PC-3 (cell line): ENCODE measurements around the gene SFRP2. TPM values are rescaled to one million over a fixed set of nuclear protein-coding genes. Genes with fewer than 3 reads are reported as not detected.

Experiments
- ATAC-seq: fragments of 200-7000 bp; cut with Tn5 transposase; 2 replicates; pipeline ENCODE4 v1.9.1; 2020; ENCODE audit warnings: mild to moderate bottlenecking, moderate library complexity
- BruUV-seq: library from RNA; stranded (reverse); fragments of 400-500 nt; replicated peaks from 2 replicates; lab custom pipeline; 2021; lab: Mats Ljungman, UMichigan
- CTCF ChIA-PET: fragments of 300-600 bp; sonication (Branson Sonifier 250); formaldehyde crosslinking; loops from one replicate; lab custom pipeline; 2022; ENCODE audit warnings: antibody characterized with exemption; lab: Charles Lee
- POLR2A ChIA-PET: fragments of 300-600 bp; sonication (Branson Sonifier 250); formaldehyde crosslinking; loops from one replicate; lab custom pipeline; 2022; ENCODE audit warnings: antibody characterized with exemption; ENCODE audit not compliant: unreplicated experiment; lab: Charles Lee
- DNase-seq: peaks from one replicate; pipeline ENCODE4 v3.0.0-alpha.2; 2015
- H2AFZ ChIP-seq: fragments of 300-600 bp; sonication (generic); 2 replicates; pipeline ENCODE4 v1.6.0; 2016; ENCODE audit warnings: antibody characterized with exemption, low read length
- H3F3A ChIP-seq: fragments of 300-600 bp; sonication (generic); one replicate; pipeline ENCODE4 v1.6.0; 2017; ENCODE audit warnings: antibody characterized with exemption, low read length, control low read depth, mild to moderate bottlenecking; ENCODE audit not compliant: unreplicated experiment
- H3K27ac ChIP-seq: fragments of 300-600 bp; sonication (generic); 2 replicates; pipeline ENCODE4 v1.5.1; 2016; ENCODE audit warnings: mild to moderate bottlenecking, low read length
- H3K27me3 ChIP-seq: fragments of 300-600 bp; sonication (generic); 2 replicates; pipeline ENCODE4 v1.6.1; 2016; ENCODE audit warnings: low read length, mixed read lengths
- H3K36me3 ChIP-seq: fragments of 300-600 bp; sonication (generic); 2 replicates; pipeline ENCODE4 v1.6.1; 2016; ENCODE audit warnings: low read depth, mixed run types, low read length, mixed read lengths
- H3K4me1 ChIP-seq: fragments of 300-600 bp; sonication (generic); 2 replicates; pipeline ENCODE4 v1.5.1; 2016; ENCODE audit warnings: low read length; ENCODE audit not compliant: insufficient read depth
- H3K4me2 ChIP-seq: fragments of 300-600 bp; sonication (generic); 2 replicates; pipeline ENCODE4 v1.6.0; 2016; ENCODE audit warnings: low read length
- H3K4me3 ChIP-seq: fragments of 300-600 bp; sonication (generic); 2 replicates; pipeline ENCODE4 v1.5.1; 2016; ENCODE audit warnings: mild to moderate bottlenecking, low read length, mixed read lengths
- H3K79me2 ChIP-seq: fragments of 300-600 bp; sonication (generic); 2 replicates; pipeline ENCODE4 v1.6.1; 2017; ENCODE audit warnings: low read length, mixed read lengths
- H3K9ac ChIP-seq: fragments of 300-600 bp; sonication (generic); 2 replicates; pipeline ENCODE4 v1.6.0; 2016; ENCODE audit warnings: mild to moderate bottlenecking, low read length
- H3K9me2 ChIP-seq: fragments of 300-600 bp; sonication (generic); replicated peaks from 2 replicates; pipeline ENCODE4 v1.6.1; 2016; ENCODE audit warnings: mixed run types, low read length, mixed read lengths
- H3K9me3 ChIP-seq: fragments of 300-600 bp; sonication (generic); 2 replicates; pipeline ENCODE4 v1.6.1; 2016; ENCODE audit warnings: low read length, mixed read lengths
- H4K20me1 ChIP-seq: fragments of 300-600 bp; sonication (generic); 2 replicates; pipeline ENCODE4 v1.6.1; 2016; ENCODE audit warnings: low read length, mixed read lengths
- EZH2 ChIP-seq: fragments of 300-600 bp; sonication (generic); IDR thresholded peaks from one replicate; pipeline ENCODE4 v1.6.1; 2017; ENCODE audit warnings: antibody characterized with exemption, mild to moderate bottlenecking, low read length; ENCODE audit not compliant: unreplicated experiment
- EZH2phosphoT487 ChIP-seq: fragments of 300-600 bp; sonication (generic); IDR thresholded peaks from 2 replicates; pipeline ENCODE4 v1.6.1; 2018; ENCODE audit warnings: mild to moderate bottlenecking, antibody characterized with exemption, low read length, borderline replicate concordance
- intact Hi-C: fragments of 100-400 bp; cut with micrococcal nuclease; formaldehyde crosslinking; loops from 2 replicates; pipeline ENCODE4 v1.9.0; 2023
- total RNA-seq: library from RNA; depleted of rRNA; stranded (reverse); fragments of >200 nt; gene quantifications from 2 replicates; pipeline ENCODE4 v1.2.3, GENCODE V29; 2014
- TF ChIP-seq, protein P1 (sequence below): fragments of 300-600 bp; sonication (generic); conservative IDR thresholded peaks from 2 replicates; pipeline ENCODE4 v1.5.1; 2017; ENCODE audit warnings: antibody characterized with exemption, low read depth, mild to moderate bottlenecking, low read length

SFRP2 gene
- total RNA-seq, 1 experiment from 2014 or later, result not detected

DNA sequence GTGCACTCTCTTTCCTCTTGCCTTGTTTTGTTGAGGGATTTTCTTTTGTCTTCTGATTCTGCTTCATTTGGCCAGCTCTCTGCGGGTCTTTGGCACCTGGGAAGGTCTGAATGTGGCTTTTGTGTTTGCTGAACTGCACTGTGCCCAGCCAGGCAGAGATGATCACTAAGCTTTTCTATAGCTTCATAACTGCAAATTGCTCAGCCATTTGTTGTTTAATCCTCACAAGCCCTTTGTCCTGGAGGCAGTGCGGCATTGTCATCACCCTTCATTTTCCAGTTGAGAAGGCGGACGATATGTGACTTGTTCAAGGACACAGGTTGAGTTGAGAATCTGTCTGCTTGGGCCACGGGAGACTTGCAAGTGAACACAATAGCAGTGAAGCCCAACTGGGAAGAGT, 46.0 kb upstream of the SFRP2 start:
- intact Hi-C loops, result no loop called here
- BruUV-seq, result no TSS peak
- no peak overlapping the region for H3K27ac ChIP-seq
- no peaks in the 10 kb centered on the region for H3K9me2 ChIP-seq
- no peak overlapping the region for H3K4me3 ChIP-seq
- H3K9me3 ChIP-seq, result no peaks in the 10 kb centered on the region
- TF ChIP-seq EZH2phosphoT487 (no peak), EZH2 (no peak)
- TF ChIP-seq, protein P1, sequence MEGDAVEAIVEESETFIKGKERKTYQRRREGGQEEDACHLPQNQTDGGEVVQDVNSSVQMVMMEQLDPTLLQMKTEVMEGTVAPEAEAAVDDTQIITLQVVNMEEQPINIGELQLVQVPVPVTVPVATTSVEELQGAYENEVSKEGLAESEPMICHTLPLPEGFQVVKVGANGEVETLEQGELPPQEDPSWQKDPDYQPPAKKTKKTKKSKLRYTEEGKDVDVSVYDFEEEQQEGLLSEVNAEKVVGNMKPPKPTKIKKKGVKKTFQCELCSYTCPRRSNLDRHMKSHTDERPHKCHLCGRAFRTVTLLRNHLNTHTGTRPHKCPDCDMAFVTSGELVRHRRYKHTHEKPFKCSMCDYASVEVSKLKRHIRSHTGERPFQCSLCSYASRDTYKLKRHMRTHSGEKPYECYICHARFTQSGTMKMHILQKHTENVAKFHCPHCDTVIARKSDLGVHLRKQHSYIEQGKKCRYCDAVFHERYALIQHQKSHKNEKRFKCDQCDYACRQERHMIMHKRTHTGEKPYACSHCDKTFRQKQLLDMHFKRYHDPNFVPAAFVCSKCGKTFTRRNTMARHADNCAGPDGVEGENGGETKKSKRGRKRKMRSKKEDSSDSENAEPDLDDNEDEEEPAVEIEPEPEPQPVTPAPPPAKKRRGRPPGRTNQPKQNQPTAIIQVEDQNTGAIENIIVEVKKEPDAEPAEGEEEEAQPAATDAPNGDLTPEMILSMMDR, result no peak
- H4K20me1 ChIP-seq, result no peaks in the 10 kb centered on the region
- no peaks in the 10 kb centered on the region for H3K36me3 ChIP-seq
- ATAC-seq (no peak), DNase-seq (no peak)
- no peak overlapping the region for H2AFZ ChIP-seq
- CTCF ChIA-PET, result no interaction called here
- H3K79me2 ChIP-seq, result no peaks in the 10 kb centered on the region
- peaks cover 71% of the 10 kb centered on the region for H3K27me3 ChIP-seq
- H3F3A ChIP-seq, result no peaks in the 10 kb centered on the region
- H3K9ac ChIP-seq, result no peak overlapping the region
- POLR2A ChIA-PET, result no interaction called here
- no peak overlapping the region for H3K4me2 ChIP-seq
- H3K4me1 ChIP-seq, result no peaks in the 10 kb centered on the region; the same call in 1 of the 2 replicates

DNA sequence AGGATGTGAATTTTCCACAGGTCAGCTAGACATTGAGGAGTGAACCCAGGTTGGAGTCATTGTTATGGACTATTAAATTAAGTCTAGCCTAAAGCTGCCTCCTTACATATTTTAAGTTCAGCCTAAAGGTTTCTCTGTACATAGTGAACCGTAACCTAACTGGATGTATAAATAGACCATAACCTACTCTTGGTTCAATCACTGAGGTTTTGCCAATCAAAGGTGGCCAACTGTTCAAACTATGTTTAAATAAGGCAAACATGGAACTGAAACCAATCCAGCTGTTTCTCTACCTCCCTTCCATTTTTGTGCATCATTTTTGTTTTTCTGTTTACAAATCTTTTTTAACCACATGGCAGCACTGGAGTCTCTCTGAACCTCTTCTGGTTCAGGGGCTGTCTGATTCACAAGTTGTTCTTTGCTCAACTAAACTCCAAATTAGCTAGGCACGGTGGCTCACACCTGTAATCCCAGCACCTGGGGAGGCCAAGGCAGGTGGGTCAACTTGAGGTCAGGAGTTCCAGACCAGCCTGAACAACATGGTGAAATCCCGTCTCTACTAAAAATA, 43.9 kb upstream of the SFRP2 start:
- Histone ChIP-seq H3K4me2 (no peak overlapping the region), H3K36me3 (no peaks in the 10 kb centered on the region), H2AFZ (no peak overlapping the region), H3K4me1 (no peaks in the 10 kb centered on the region; the same call in 1 of the 2 replicates), H3K79me2 (no peaks in the 10 kb centered on the region), H3K9me3 (no peaks in the 10 kb centered on the region), H4K20me1 (no peaks in the 10 kb centered on the region), H3F3A (no peaks in the 10 kb centered on the region), H3K4me3 (no peak overlapping the region), H3K27ac (no peak overlapping the region), H3K9me2 (no peaks in the 10 kb centered on the region), H3K9ac (no peak overlapping the region), H3K27me3 (peaks cover 66% of the 10 kb centered on the region)
- intact Hi-C loops, result no loop called here
- POLR2A ChIA-PET, result no interaction called here
- no peak for DNase-seq
- CTCF ChIA-PET, result no interaction called here
- no TSS peak for BruUV-seq
- no peak for ATAC-seq
- TF ChIP-seq EZH2phosphoT487 (no peak), EZH2 (no peak)
- TF ChIP-seq, protein P1, result no peak

DNA sequence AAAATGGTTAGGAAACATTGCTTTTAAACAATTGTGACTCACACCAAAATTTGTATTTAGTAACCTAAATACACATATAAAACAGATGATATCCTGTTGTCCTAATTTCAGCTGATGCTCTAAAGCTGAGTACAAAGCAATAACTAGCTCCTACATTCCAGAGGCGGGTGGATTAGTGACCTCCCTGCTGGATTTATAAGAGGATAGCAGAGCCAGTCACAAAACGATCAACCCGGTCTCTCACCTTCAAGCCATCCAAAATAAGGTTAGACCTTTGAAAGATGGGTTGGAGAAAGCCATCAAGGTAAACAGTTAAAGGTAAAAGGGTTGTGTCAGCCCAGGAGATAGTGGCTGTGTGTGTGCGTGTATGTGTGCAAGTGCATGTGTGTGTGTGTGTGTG, 43.2 kb upstream of the SFRP2 start:
- ChIA-PET POLR2A (no interaction called here), CTCF (no interaction called here)
- no peaks in the 10 kb centered on the region for H3F3A ChIP-seq
- intact Hi-C loops, result no loop called here
- no peaks in the 10 kb centered on the region for H3K9me3 ChIP-seq
- H3K27ac ChIP-seq, result no peak overlapping the region
- H4K20me1 ChIP-seq, result no peaks in the 10 kb centered on the region
- no peaks in the 10 kb centered on the region for H3K79me2 ChIP-seq
- no peaks in the 10 kb centered on the region for H3K9me2 ChIP-seq
- TF ChIP-seq EZH2 (no peak), EZH2phosphoT487 (no peak)
- TF ChIP-seq, protein P1, result no peak
- BruUV-seq, result no TSS peak
- H3K4me3 ChIP-seq, result no peak overlapping the region
- no peak overlapping the region for H3K4me2 ChIP-seq
- H3K4me1 ChIP-seq, result no peaks in the 10 kb centered on the region; the same call in 1 of the 2 replicates
- peaks cover 62% of the 10 kb centered on the region for H3K27me3 ChIP-seq
- H2AFZ ChIP-seq, result no peak overlapping the region
- no peaks in the 10 kb centered on the region for H3K36me3 ChIP-seq
- H3K9ac ChIP-seq, result no peak overlapping the region
- ATAC-seq (peak; percentile 78), DNase-seq (peak; percentile 35)
